ENCODE data around the gene CDK17. TPM values are rescaled to one million over a fixed set of nuclear protein-coding genes. Genes with fewer than 3 reads are reported as not detected.

Gene CDK17
- total and polyA plus RNA-seq, 9 of the 15 experiments (the other 6 are each of a cell fraction or from before 2014, with no cell fraction given) = 4.8 to 39.3 (median 21.6) TPM

- no peak for TF ChIP-seq UBTF (IDR thresholded peaks at IDR 0.05; ENCODE audit: borderline replicate concordance in 1 of 2, low read depth in 2 of 2, low read length in 2 of 2)
- TF ChIP-seq MLLT1 (IDR thresholded peaks at IDR 0.05) = peak in 1 of 2 experiments; percentile 59; a peak in 1 of 4 replicates
- peak; percentile 51; the same call in 1 of the 2 replicates for TF ChIP-seq FOXM1 (IDR thresholded peaks at IDR 0.05; ENCODE audit: low read depth)
- TF ChIP-seq FOXM1 (CRISPR knock-in tag; IDR thresholded peaks at IDR 0.05; ENCODE audit: low read depth) = no peak
- 0 out of 2 replicates have a peak, but pooled peaks have one; percentile 24 for TF ChIP-seq SOX6 (IDR thresholded peaks at IDR 0.05)
- 0 out of 2 replicates have a peak, but pooled peaks have one; percentile 7 for TF ChIP-seq FOSL1 (tag; conservative IDR thresholded peaks at IDR 0.05)
- 0 out of 2 replicates have a peak, but pooled peaks have one; percentile 22 for TF ChIP-seq ZNF766 (CRISPR knock-in tag; conservative IDR thresholded peaks at IDR 0.05)
- TF ChIP-seq TEAD2 (tag; IDR thresholded peaks at IDR 0.05) = no peak
- no peak for TF ChIP-seq MXD1 (CRISPR knock-in tag; IDR thresholded peaks at IDR 0.05; ENCODE audit: borderline replicate concordance, poor library complexity, severe bottlenecking)
- no peak for TF ChIP-seq TFAP4 (CRISPR knock-in tag; IDR thresholded peaks at IDR 0.05; ENCODE audit: borderline replicate concordance)
- TF ChIP-seq MAFK (IDR thresholded peaks at IDR 0.05; ENCODE audit: low read length) = 0 out of 2 replicates have a peak, but pooled peaks have one; percentile 9
- peak; percentile 62 for TF ChIP-seq NFE2 (IDR thresholded peaks at IDR 0.05; ENCODE audit: low read depth)
- TF ChIP-seq SAFB2 (IDR thresholded peaks at IDR 0.05; ENCODE audit: borderline replicate concordance, low read depth, low read length, severe bottlenecking) = no peak
- peak; percentile 48; the same call in 1 of the 2 replicates for TF ChIP-seq CBFA2T2 (conservative IDR thresholded peaks at IDR 0.05)
- TF ChIP-seq CBX2 (IDR thresholded peaks at IDR 0.05; ENCODE audit: insufficient read depth, low read length, poor library complexity, severe bottlenecking) = no peak
- TF ChIP-seq TAL1 (IDR thresholded peaks at IDR 0.05) = peak; percentile 67
- TF ChIP-seq KLF13 (tag; IDR thresholded peaks at IDR 0.05; ENCODE audit: borderline replicate concordance, low read depth) = no peak
- no peak for TF ChIP-seq CEBPG (CRISPR knock-in tag; IDR thresholded peaks at IDR 0.05)
- no peak for TF ChIP-seq CEBPG (tag; conservative IDR thresholded peaks at IDR 0.05 in 1 of 2, IDR thresholded peaks at IDR 0.05 in 1 of 2)
- no peak for TF ChIP-seq PHB (CRISPR knock-in tag; IDR thresholded peaks at IDR 0.05)
- TF ChIP-seq SMARCA5 (IDR thresholded peaks at IDR 0.05) = 0 out of 2 replicates have a peak, but pooled peaks have one; percentile 5
- peak; percentile 39; the same call in 1 of the 2 replicates for TF ChIP-seq THRA (IDR thresholded peaks at IDR 0.05)
Measured at GRCh38 chr12:96371138-96371789, 29.0 kb downstream of the CDK17 start (continued).

Data from K562 (cell line).